AG09319 (cell line): ENCODE data around the gene DMBX1.

Experiments
- DNase-seq: peaks from one replicate; pipeline ENCODE4 v3.0.0-alpha.2; 2010; ENCODE audit warnings: low read depth; ENCODE audit errors: extremely low read depth
- CTCF ChIP-seq: IDR thresholded peaks from 2 replicates; pipeline ENCODE4 v1.5.1; 2011; ENCODE audit warnings: low read depth, mild to moderate bottlenecking, inconsistent platforms, low read length, moderate library complexity

Gene DMBX1

DNA sequence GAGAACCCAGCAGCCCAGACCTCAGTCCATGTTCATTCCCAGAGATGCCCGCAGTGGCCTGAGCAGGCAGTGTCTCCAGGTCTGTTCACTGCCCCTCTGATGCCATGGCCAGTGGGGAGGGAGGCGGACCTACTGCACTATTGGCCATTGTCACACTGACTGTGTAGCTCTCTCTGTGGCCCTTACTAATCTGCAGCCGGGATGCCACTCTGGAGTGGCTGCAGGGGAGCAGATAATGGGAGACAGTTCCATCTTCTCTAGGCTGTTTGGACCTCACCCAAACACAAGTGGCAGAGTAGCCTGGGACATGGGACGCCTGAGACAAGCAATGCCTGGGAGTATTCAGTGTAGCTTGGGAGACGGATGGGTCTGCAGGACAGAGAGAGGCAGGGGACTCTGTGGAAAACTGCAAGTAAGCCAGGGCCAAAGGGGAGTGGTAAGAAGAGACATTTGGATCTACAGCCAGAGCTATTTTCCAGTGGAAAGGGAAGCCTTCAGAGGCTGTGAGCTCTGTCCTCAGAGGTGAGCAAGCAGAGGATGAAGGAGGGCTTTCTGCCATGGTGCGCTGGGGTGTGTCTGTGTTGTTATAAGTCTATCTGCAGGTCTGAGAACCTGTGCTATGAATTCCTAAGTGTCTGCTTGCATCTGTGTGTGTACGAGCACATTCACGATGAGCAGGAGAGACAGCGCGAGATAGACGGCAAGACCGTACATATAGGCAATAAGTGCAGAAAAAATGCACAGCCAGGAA, 26.7 kb downstream of the DMBX1 start:
- DNase-seq: no peak
- no peak for TF ChIP-seq CTCF

- TF ChIP-seq CTCF: no peak
- no peak for DNase-seq
Observed at GRCh38 chr1:46517010-46517600, 27.5 kb downstream of the DMBX1 start.

- TF ChIP-seq CTCF: no peak
- no peak for DNase-seq
Observed at GRCh38 chr1:46517932-46518498, 28.4 kb downstream of the DMBX1 start.

GRCh38 chr1:46519209-46519608, 29.6 kb downstream of the DMBX1 start:
- no peak for TF ChIP-seq CTCF
- DNase-seq: no peak

DNA sequence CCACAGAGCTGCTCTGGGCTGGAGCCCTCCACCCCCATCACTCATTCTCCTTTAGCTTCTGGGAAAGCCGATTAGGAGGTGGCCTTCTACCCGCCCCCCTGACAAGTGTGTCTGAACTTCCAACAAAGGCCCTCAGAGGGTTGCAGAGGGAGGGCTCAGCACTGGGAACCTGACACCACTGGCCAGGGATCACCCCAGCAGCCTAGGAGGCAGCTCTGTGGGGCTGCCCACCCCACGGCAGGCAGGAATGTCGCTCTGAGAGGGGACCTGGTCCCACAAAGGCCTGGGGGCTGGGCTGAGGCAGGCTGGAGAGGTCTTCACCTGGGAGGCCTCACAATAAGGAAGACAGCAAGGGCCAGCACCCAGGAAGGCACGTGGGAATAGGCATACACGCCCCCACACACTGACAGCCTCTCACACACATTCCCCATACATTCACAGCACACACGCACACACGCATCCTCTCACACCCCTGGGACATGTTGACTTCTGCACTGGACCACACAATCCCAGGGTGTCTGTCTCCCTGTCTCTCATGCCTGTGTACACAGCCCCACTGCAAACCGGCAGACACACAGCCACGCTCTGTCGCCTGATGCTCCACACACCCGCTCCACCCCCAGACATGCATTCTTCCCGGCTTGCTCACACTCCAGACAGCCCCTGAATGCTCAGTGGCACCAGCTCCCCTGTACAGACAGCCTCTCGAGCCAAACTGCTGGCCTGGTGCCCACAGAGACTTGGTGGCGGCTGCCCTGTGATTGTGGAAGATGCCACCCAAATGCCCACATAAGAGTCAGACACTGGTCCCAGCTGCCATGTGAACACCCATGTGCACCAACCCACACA, 30.7 kb downstream of the DMBX1 start:
- no peak for TF ChIP-seq CTCF
- DNase-seq: no peak

GRCh38 chr1:46521414-46521813, 31.8 kb downstream of the DMBX1 start:
- DNase-seq: no peak
- TF ChIP-seq CTCF: no peak
